Subcutaneous adipose tissue (tissue), 4 donors: Measurements from ENCODE around the gene JARID2. TPM values are rescaled to one million over a fixed set of nuclear protein-coding genes. Genes with fewer than 3 reads are reported as not detected.

ENCODE experiments used
- CTCF ChIP-seq: fragments of 450-650 bp; IDR thresholded peaks from one replicate; pipeline ENCODE4 v1.5.1; 2016; ENCODE audit warnings: low read depth, mild to moderate bottlenecking, control low read depth, antibody characterized with exemption, moderate library complexity
- total RNA-seq, 4 donors: library from RNA; depleted of rRNA; stranded (reverse); fragments of >200 nt; gene quantifications; one replicate each; pipeline ENCODE4 v1.1.0, GENCODE V29; 2016

JARID2 gene
- total RNA-seq, 4 donors from 2014 or later = 9.8 to 17.2 (median 12.1) TPM

DNA sequence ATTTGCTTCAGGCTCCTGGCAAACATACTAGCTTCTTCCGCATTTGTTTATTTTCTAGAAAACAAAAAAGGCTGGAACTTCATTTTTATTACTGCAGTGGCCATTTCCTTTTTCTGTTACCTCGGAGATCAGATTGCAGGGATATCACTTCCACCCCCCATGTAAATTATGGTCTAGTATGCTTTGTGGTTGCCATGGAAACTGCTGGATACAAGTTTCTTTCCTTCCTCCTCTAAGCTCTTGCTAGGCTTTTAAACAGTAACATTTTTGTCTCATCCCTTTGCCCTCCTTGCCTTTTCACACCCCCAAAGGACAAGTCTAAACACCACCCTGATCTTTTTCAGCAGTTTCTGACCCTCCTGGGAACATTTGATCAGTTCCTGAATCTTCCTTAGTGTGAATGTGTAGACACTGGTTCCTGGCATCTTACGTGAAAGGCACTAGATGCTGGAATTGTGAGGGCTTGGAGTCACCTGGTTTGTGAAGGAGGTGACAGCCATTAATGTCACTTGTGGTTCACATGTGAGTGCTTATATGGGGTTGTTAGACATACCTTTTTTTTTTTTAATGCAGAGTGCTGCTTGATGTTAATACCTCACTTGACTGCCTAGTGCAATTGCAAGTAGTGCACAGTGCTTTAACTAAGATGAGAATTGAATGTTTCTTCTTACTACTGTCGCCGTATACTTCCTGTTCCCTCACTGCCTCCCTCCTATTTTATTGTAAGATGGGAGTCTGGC is 181.6 kb downstream of the JARID2 start:
- no peak for TF ChIP-seq CTCF

- TF ChIP-seq CTCF = no peak
These were observed 183.6 kb downstream of the JARID2 start for GRCh38 chr6:15429141-15430110.

DNA sequence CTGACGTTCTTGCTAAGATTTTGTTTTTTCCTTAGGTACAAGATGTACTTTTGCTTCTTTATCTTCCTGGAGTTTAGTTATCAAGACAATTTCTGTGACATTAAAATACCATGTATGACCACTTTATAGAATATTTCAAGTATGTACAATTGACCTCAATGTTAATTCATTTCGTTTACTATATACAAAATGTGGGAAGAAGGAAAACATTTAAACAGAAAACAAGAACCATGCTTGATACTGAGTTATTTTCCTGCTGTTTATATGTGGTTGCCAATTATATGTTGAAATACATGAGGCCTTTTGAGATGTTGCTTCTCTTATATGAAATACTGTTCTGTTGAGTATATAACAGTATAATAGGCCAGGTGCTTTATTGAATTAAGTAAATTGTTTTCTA is 184.3 kb downstream of the JARID2 start:
- TF ChIP-seq CTCF = no peak

GRCh38 chr6:15430931-15431405 is 185.1 kb downstream of the JARID2 start:
- no peak for TF ChIP-seq CTCF

DNA sequence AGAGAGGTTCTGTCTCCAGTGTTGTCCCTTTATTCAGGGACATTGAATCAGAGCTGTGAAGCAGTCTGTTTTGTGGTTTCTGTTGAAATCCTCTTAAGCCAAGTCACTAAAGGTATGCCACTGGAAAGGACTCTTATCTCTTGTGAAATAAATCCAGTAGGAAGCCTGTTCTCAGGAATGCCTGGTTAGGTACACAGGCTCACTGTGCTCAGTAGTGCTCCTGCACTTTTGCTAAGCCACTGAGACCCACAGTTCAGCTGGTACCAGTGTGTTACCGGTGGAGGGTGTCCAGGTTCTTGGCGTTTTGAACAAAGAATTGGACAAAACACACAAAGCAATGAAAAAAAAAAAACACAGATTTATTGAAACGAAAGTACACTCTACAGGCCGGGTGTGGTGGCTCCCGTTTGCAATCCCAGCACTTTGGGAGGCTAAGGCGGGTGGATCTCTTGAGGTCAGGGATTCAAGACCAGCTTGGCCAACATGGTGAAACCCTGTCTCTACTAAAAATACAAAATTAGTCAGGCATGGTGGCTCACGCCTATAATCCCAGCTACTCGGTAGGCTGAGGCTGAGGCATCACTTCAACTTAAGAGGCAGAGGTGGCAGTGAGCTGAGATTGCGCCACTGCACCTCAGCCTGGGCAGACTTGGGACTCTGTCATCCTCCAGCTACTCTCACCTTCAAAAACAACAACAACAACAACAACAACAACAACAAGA is 186.1 kb downstream of the JARID2 start:
- TF ChIP-seq CTCF = no peak

- no peak for TF ChIP-seq CTCF
These were observed 187.6 kb downstream of the JARID2 start for GRCh38 chr6:15433511-15433861.
